ENCODE measurements around the gene RDX. TPM values are rescaled to one million over a fixed set of nuclear protein-coding genes. Genes with fewer than 3 reads are reported as not detected.

RDX gene
- total and polyA plus RNA-seq, 2 of the 13 experiments (the other 11 are each of a cell fraction or from before 2014, with no cell fraction given) = 20.7 to 63.1 TPM

DNA sequence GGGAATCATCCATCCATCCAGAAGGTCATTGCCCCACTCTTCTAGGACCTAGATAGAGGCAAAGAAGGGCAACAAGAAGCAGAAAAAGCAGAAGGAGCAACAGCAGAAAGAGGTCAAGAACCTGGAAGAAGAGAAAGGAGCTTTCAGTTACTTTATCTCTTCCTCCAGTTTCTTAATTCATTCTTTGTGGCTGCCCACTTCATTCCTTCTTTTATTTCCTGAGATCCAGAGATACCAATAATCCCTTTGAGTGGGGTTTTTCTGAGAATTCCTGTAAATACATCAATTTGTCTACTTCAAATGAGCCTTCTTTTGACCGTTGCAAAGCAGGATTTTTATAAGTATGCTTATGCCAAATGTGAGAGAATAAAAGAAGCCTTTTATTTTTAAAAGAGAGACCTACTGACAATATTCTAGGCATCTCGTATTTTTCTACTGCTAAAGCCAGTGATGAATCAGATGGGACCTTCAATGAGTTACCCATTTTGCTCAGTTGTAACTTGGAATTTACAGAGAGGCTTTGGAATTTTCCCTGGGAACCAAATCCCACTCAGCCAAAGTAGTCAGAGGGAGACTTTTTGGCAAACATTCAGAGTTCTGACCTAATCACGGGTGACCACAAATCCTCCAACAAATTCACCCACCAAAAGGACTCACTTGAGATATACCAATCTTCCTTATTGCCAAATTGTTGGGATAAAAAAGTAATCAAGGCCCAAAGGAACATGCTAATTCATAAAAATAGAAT, 148.3 kb downstream of the RDX start (continued):
- TF ChIP-seq, protein P1, sequence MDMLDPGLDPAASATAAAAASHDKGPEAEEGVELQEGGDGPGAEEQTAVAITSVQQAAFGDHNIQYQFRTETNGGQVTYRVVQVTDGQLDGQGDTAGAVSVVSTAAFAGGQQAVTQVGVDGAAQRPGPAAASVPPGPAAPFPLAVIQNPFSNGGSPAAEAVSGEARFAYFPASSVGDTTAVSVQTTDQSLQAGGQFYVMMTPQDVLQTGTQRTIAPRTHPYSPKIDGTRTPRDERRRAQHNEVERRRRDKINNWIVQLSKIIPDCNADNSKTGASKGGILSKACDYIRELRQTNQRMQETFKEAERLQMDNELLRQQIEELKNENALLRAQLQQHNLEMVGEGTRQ (IDR thresholded peaks at IDR 0.05; ENCODE audit: low read depth, low read length) = no peak
- TF ChIP-seq, protein P1 (CRISPR knock-in tag; IDR thresholded peaks at IDR 0.05; ENCODE audit: borderline replicate concordance) = no peak
- TF ChIP-seq, protein P2, sequence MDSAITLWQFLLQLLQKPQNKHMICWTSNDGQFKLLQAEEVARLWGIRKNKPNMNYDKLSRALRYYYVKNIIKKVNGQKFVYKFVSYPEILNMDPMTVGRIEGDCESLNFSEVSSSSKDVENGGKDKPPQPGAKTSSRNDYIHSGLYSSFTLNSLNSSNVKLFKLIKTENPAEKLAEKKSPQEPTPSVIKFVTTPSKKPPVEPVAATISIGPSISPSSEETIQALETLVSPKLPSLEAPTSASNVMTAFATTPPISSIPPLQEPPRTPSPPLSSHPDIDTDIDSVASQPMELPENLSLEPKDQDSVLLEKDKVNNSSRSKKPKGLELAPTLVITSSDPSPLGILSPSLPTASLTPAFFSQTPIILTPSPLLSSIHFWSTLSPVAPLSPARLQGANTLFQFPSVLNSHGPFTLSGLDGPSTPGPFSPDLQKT (CRISPR knock-in tag; IDR thresholded peaks at IDR 0.05; ENCODE audit: borderline replicate concordance) = no peak
- TF ChIP-seq PAF1 (CRISPR knock-in tag; IDR thresholded peaks at IDR 0.05) = no peak

DNA sequence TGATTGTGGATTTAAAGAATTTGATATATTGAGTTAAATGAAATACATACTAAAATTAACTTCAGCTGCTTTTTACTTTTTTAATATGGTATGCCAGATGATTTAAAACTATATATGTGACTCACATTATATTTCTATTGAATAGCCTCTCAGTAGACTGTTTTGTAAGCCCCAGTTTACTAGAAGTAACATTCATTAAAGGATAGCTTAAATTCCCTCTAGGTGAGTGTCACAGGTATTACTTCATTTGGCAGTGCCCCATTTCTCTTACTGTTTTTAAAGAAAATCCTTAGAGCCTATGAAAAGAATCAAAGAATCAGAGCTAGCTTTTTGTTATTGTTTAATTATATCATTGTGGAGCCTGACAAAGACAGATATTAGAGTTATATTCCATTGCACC, 154.6 kb downstream of the RDX start:
- no peak for ATAC-seq
- ChIA-PET CTCF (ENCODE audit: low intra/inter-chr PET ratio, low total read pairs) (no interaction called here), POLR2A (no interaction called here)
- in situ Hi-C loops (cut with HindIII; ENCODE audit: extremely low pct_ligation_motif_present, low pct_unique_long_range_greater_than_20kb) = no loop called here
- DNase-seq (ENCODE audit: low spot score) = no peak
- Histone ChIP-seq H2AFZ (ENCODE audit: low read length) (no peak overlapping the region), H3K9me3 (ENCODE audit: low read length) (no peaks in the 10 kb centered on the region), H3K27ac (ENCODE audit: extremely low read length, insufficient read depth, low read length) (no peak overlapping the region), H3K79me2 (ENCODE audit: insufficient read depth, low read length) (no peaks in the 10 kb centered on the region), H3K4me3 (replicated peaks in 1 of 3; ENCODE audit: insufficient read depth in 1 of 3, low read depth in 2 of 3, low read length in 3 of 3) (no peak overlapping the region), H4K20me1 (ENCODE audit: insufficient read depth, low read length) (no peaks in the 10 kb centered on the region), H3K27me3 (ENCODE audit: control insufficient read depth in 1 of 2, insufficient read depth in 2 of 2, low read length in 2 of 2) (no peaks in the 10 kb centered on the region), H3K4me2 (ENCODE audit: low read depth, low read length) (no peak overlapping the region), H3K4me1 (ENCODE audit: insufficient read depth, low read length) (no peaks in the 10 kb centered on the region), H3K36me3 (replicated peaks in 1 of 2; ENCODE audit: control insufficient read depth in 1 of 2, insufficient read depth in 2 of 2, low read length in 2 of 2) (no peaks in the 10 kb centered on the region), H3K9ac (ENCODE audit: insufficient read depth, low read depth, low read length) (no peak overlapping the region)
- no peak for FAIRE-seq
- intact Hi-C loops (cut with micrococcal nuclease; ENCODE audit: unreplicated experiment) = no loop called here
- no TSS peak for BruUV-seq (replicated peaks)
- TF ChIP-seq JUND (CRISPR knock-in tag; IDR thresholded peaks at IDR 0.05) (no peak), ATAD3A (CRISPR knock-in tag; IDR thresholded peaks at IDR 0.05) (no peak), ZFYVE20 (CRISPR knock-in tag; IDR thresholded peaks at IDR 0.05; ENCODE audit: borderline replicate concordance, low read depth) (no peak), HNF4A (CRISPR knock-in tag; IDR thresholded peaks at IDR 0.05) (no peak), ISL2 (CRISPR knock-in tag; IDR thresholded peaks at IDR 0.05) (no peak), POLR2AphosphoS5 (IDR thresholded peaks at IDR 0.05; ENCODE audit: low read depth, low read length) (no peak), JDP2 (CRISPR knock-in tag; IDR thresholded peaks at IDR 0.05; ENCODE audit: borderline replicate concordance) (no peak), ZNF883 (CRISPR knock-in tag; IDR thresholded peaks at IDR 0.05; ENCODE audit: not compliant biosample characterization) (no peak), ZNF629 (CRISPR knock-in tag; conservative IDR thresholded peaks at IDR 0.05) (no peak), ZNF841 (CRISPR knock-in tag; IDR thresholded peaks at IDR 0.05; ENCODE audit: borderline replicate concordance) (no peak), ZNF543 (CRISPR knock-in tag; IDR thresholded peaks at IDR 0.05) (no peak), SKI (IDR thresholded peaks at IDR 0.05; ENCODE audit: partially characterized antibody) (no peak)
- TF ChIP-seq, protein P3, sequence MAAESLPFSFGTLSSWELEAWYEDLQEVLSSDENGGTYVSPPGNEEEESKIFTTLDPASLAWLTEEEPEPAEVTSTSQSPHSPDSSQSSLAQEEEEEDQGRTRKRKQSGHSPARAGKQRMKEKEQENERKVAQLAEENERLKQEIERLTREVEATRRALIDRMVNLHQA (CRISPR knock-in tag; IDR thresholded peaks at IDR 0.05) = no peak
- TF ChIP-seq, protein P4, sequence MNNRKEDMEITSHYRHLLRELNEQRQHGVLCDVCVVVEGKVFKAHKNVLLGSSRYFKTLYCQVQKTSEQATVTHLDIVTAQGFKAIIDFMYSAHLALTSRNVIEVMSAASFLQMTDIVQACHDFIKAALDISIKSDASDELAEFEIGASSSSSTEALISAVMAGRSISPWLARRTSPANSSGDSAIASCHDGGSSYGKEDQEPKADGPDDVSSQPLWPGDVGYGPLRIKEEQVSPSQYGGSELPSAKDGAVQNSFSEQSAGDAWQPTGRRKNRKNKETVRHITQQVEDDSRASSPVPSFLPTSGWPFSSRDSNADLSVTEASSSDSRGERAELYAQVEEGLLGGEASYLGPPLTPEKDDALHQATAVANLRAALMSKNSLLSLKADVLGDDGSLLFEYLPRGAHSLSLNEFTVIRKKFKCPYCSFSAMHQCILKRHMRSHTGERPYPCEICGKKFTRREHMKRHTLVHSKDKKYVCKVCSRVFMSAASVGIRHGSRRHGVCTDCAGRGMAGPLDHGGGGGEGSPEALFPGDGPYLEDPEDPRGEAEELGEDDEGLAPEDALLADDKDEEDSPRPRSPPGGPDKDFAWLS (CRISPR knock-in tag; IDR thresholded peaks at IDR 0.05; ENCODE audit: borderline replicate concordance) = no peak

Data from HepG2 (cell line).